ENCODE measurements around the gene PM20D1. TPM values are rescaled to one million over a fixed set of nuclear protein-coding genes. Genes with fewer than 3 reads are reported as not detected.

Gene PM20D1
- total RNA-seq, 1 experiment from 2014 or later, result not detected

DNA sequence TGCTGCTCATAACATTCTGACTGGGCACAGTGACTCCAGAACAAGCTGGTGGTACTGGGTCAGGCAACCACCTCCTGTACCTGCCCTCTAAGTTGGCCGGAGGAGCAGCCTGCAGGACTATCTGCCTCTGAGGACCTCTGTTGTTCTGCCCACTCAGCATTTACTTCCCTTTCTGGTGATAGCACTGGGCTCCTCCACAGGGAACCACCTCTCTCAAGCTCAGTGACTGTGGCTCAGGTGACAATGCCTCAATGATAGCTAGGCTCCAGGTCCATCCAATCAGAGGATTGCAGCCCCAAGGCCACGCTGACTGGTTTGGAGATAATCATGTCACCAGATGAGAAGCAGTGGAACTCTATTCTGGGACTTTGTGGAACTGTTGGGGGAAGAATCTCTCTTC is 52.8 kb downstream of the PM20D1 start:
- Histone ChIP-seq H3K27ac (ENCODE audit: low read length) (no peak overlapping the region), H3K36me3 (ENCODE audit: insufficient read depth, low read length) (no peaks in the 10 kb centered on the region), H3K27me3 (ENCODE audit: low read length) (no peaks in the 10 kb centered on the region), H3K4me3 (ENCODE audit: low read length) (no peak overlapping the region), H2AFZ (ENCODE audit: low read length) (no peak overlapping the region), H3K4me2 (ENCODE audit: low read depth, low read length, poor library complexity, severe bottlenecking) (no peak overlapping the region), H3K9me2 (replicated peaks; ENCODE audit: insufficient read depth, low read length) (no peaks in the 10 kb centered on the region), H3K4me1 (ENCODE audit: low read length) (peaks cover 32% of the 10 kb centered on the region), H3K9ac (ENCODE audit: low read length) (no peak overlapping the region), H4K20me1 (ENCODE audit: insufficient read depth, low read depth, low read length) (0 out of 2 replicates have a peak, but pooled peaks cover 9% of the 10 kb centered on the region), H3K9me3 (ENCODE audit: low read length) (no peaks in the 10 kb centered on the region), H3K79me2 (ENCODE audit: low read length) (no peaks in the 10 kb centered on the region)
- DNase-seq, result no peak

DNA sequence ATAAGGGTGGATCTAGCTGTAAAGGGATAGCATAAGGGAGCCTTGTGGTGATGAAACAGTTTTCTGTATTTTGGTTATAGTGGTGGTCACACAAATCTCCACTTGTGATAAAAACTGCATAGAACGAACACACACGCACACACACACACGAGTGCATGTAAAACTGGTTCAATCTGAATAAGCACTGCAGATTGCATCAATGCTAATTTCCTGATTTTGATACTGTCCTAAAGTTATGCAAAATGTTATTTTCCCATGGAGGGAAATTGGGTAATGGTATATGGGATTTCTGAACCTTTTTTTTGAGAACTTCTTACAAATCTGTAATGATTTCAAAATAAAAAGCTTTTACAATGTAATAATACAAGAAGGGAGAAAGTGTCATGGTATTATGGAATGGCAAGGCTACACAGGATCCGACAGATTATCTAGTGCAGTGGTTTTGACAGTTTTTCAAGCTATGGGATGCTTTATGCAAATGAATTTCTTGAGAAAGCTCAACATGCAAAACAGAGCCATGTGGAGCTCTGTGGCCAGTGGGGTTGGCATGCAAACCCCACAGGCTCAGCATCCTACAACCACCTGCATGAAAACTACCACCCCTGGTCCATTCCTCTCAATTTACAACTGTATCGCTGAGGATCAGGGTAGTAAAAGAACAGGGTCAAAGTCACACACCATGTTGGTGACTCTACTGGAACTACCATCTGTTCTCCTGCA is 55.8 kb downstream of the PM20D1 start:
- no peaks in the 10 kb centered on the region for H3K79me2 ChIP-seq (ENCODE audit: low read length)
- H3K4me1 ChIP-seq (ENCODE audit: low read length), result peaks cover 38% of the 10 kb centered on the region
- peak; percentile 75 for DNase-seq
- no peaks in the 10 kb centered on the region for H3K9me2 ChIP-seq (replicated peaks; ENCODE audit: insufficient read depth, low read length)
- no peaks in the 10 kb centered on the region for H3K27me3 ChIP-seq (ENCODE audit: low read length)
- H3K4me3 ChIP-seq (ENCODE audit: low read length), result peak overlapping the region; percentile 34; the same call in 1 of the 2 replicates
- H2AFZ ChIP-seq (ENCODE audit: low read length), result no peak overlapping the region
- H3K9me3 ChIP-seq (ENCODE audit: low read length), result no peaks in the 10 kb centered on the region
- no peaks in the 10 kb centered on the region for H4K20me1 ChIP-seq (ENCODE audit: insufficient read depth, low read depth, low read length)
- 0 out of 2 replicates have a peak overlapping the region, but pooled peaks have one; percentile 11 for H3K9ac ChIP-seq (ENCODE audit: low read length)
- peak overlapping the region; percentile 56 for H3K4me2 ChIP-seq (ENCODE audit: low read depth, low read length, poor library complexity, severe bottlenecking)
- no peaks in the 10 kb centered on the region for H3K36me3 ChIP-seq (ENCODE audit: insufficient read depth, low read length)
- H3K27ac ChIP-seq (ENCODE audit: low read length), result no peak overlapping the region

DNA sequence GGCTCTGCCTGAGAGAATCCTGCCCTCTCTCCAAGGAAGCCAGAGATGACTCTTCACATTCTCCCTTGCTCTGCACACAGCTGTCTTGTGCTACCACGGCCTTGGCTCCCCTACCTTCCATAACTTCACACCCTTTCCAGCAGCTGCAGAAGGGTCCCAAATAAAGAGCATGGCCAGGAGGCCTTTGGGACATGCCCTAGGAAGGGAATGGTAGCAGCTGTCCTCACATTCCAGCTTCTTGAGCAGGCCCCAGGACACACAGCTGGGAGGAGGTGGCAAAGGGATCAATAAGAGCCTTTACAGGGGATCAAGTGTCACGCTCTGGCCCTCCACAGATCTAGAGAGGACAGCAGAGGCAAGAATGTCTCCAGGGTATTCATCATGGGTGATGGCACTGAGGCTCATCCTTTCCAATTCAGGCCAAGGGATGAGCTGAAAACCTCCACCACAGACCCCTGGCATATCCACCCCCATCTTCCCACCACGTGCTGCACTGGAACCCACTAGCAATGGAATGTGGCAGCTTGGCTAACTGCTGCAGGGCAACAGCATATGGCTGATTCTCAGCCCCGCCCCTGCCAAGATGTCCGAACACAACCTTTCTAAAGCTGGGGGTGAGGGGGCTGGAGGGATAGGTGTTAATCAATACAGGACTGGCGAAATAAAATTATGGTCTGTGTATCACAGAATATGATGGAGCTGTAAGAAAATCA is 56.8 kb downstream of the PM20D1 start:
- Histone ChIP-seq H4K20me1 (ENCODE audit: insufficient read depth, low read depth, low read length) (no peaks in the 10 kb centered on the region), H3K27ac (ENCODE audit: low read length) (peak overlapping the region; percentile 6; the same call in 1 of the 2 replicates), H3K9me2 (replicated peaks; ENCODE audit: insufficient read depth, low read length) (no peaks in the 10 kb centered on the region), H3K9ac (ENCODE audit: low read length) (peak overlapping the region; percentile 5; the same call in 1 of the 2 replicates), H3K27me3 (ENCODE audit: low read length) (no peaks in the 10 kb centered on the region), H3K9me3 (ENCODE audit: low read length) (no peaks in the 10 kb centered on the region), H2AFZ (ENCODE audit: low read length) (no peak overlapping the region), H3K4me2 (ENCODE audit: low read depth, low read length, poor library complexity, severe bottlenecking) (peak overlapping the region; percentile 56), H3K79me2 (ENCODE audit: low read length) (no peaks in the 10 kb centered on the region), H3K4me1 (ENCODE audit: low read length) (peaks cover 38% of the 10 kb centered on the region), H3K36me3 (ENCODE audit: insufficient read depth, low read length) (no peaks in the 10 kb centered on the region), H3K4me3 (ENCODE audit: low read length) (peak overlapping the region; percentile 30; the same call in 1 of the 2 replicates)
- no peak for DNase-seq

DNA sequence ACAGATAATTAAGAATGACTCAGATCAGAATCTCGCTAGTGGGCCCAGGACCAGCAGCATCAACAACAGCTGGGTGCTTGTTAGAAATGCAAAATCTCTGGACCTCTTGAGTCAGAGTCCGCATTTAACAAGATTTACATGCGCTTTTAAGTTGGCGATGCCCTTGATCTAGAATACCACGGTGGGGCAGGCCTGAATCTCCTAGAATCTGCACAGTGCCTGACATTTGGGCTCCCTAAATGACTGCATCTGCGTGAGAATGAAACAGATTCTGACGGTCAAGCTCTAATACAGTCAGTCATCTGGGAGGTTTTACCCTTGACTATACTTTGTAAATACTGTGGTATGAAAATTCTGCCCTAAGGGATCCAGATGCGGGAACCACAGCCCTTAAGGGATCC is 57.5 kb downstream of the PM20D1 start:
- no peak overlapping the region for H2AFZ ChIP-seq (ENCODE audit: low read length)
- no peaks in the 10 kb centered on the region for H3K79me2 ChIP-seq (ENCODE audit: low read length)
- H3K27me3 ChIP-seq (ENCODE audit: low read length), result no peaks in the 10 kb centered on the region
- no peaks in the 10 kb centered on the region for H3K36me3 ChIP-seq (ENCODE audit: insufficient read depth, low read length)
- H3K4me2 ChIP-seq (ENCODE audit: low read depth, low read length, poor library complexity, severe bottlenecking), result peak overlapping the region; percentile 56
- H3K4me3 ChIP-seq (ENCODE audit: low read length), result peak overlapping the region; percentile 30; the same call in 1 of the 2 replicates
- peaks cover 38% of the 10 kb centered on the region for H3K4me1 ChIP-seq (ENCODE audit: low read length)
- H4K20me1 ChIP-seq (ENCODE audit: insufficient read depth, low read depth, low read length), result no peaks in the 10 kb centered on the region
- peak overlapping the region; percentile 6; the same call in 1 of the 2 replicates for H3K27ac ChIP-seq (ENCODE audit: low read length)
- peak overlapping the region; percentile 5; the same call in 1 of the 2 replicates for H3K9ac ChIP-seq (ENCODE audit: low read length)
- H3K9me2 ChIP-seq (replicated peaks; ENCODE audit: insufficient read depth, low read length), result no peaks in the 10 kb centered on the region
- peak; percentile 73 for DNase-seq
- no peaks in the 10 kb centered on the region for H3K9me3 ChIP-seq (ENCODE audit: low read length)

DNA sequence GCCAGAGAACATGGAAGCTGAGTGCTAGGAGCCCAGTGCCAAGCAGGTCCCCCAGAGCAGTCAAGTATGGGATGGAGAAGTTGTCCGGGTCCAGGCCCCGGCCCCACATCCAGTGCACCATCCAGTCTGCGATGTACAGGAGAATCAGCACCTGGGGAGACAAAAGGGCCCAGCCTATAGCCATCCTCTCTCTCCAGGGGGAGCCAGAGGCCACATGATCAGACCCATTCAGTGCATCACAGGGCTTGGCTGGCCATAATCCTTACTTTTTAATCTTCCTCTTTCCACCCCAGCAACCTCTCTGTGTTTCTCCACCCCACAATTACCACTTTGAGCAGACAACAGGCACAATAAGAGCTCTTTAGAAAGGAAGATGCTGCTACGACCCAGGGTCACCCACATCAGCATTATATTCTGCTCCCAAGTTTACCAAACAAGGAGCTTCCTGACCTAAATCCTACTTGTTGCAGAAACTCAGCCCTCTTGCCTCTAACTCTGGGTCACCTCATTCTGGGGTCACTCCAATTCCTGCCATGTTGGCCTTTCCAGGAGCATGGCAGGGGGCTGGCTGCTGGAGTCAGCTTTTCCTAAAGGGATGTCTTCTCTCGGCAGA is 58.3 kb downstream of the PM20D1 start:
- Histone ChIP-seq H3K36me3 (ENCODE audit: insufficient read depth, low read length) (no peaks in the 10 kb centered on the region), H4K20me1 (ENCODE audit: insufficient read depth, low read depth, low read length) (no peaks in the 10 kb centered on the region), H3K9me3 (ENCODE audit: low read length) (no peaks in the 10 kb centered on the region), H3K9ac (ENCODE audit: low read length) (no peak overlapping the region), H3K4me1 (ENCODE audit: low read length) (peaks cover 38% of the 10 kb centered on the region), H3K27me3 (ENCODE audit: low read length) (no peaks in the 10 kb centered on the region), H3K4me3 (ENCODE audit: low read length) (no peak overlapping the region), H3K27ac (ENCODE audit: low read length) (no peak overlapping the region), H3K79me2 (ENCODE audit: low read length) (no peaks in the 10 kb centered on the region), H2AFZ (ENCODE audit: low read length) (no peak overlapping the region), H3K4me2 (ENCODE audit: low read depth, low read length, poor library complexity, severe bottlenecking) (peak overlapping the region; percentile 56), H3K9me2 (replicated peaks; ENCODE audit: insufficient read depth, low read length) (no peaks in the 10 kb centered on the region)
- peak; percentile 87 for DNase-seq

DNA sequence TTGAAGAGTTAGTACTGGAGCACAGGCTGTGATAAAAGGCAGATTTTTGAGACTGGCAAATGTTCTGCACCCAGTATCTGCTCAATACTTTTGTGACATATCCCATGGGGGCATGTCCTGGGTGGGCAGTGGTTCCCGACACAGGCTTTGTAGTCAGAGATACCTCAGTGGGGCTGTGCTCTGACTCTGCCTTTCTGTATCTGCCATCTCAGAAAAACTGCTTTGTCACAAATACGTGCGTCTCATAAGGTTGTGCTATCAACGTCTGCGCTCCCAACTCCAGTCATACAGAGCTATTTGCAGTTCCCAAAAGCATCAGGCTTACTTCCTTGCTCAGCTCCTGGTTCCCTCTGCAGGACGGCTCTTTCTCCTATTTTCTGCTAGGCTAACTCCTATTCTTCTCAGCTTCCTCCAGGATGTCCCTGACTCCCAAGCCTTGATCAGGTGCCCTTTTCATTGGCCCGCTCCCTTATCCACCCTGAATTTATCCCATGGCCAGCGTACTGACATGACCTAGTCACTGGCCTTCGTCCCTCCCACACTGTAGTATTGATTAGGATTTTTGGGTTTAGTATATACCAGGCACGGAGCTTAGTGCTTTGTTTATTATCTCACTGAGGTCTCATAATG is 62.5 kb downstream of the PM20D1 start:
- Histone ChIP-seq H3K9ac (ENCODE audit: low read length) (no peak overlapping the region), H3K4me1 (ENCODE audit: low read length) (peaks cover 8% of the 10 kb centered on the region), H3K4me2 (ENCODE audit: low read depth, low read length, poor library complexity, severe bottlenecking) (no peak overlapping the region), H2AFZ (ENCODE audit: low read length) (no peak overlapping the region), H3K4me3 (ENCODE audit: low read length) (no peak overlapping the region), H3K79me2 (ENCODE audit: low read length) (no peaks in the 10 kb centered on the region), H3K9me2 (replicated peaks; ENCODE audit: insufficient read depth, low read length) (no peaks in the 10 kb centered on the region), H3K27me3 (ENCODE audit: low read length) (no peaks in the 10 kb centered on the region), H3K27ac (ENCODE audit: low read length) (no peak overlapping the region), H3K36me3 (ENCODE audit: insufficient read depth, low read length) (no peaks in the 10 kb centered on the region), H3K9me3 (ENCODE audit: low read length) (no peaks in the 10 kb centered on the region), H4K20me1 (ENCODE audit: insufficient read depth, low read depth, low read length) (no peaks in the 10 kb centered on the region)
- no peak for DNase-seq

DNA sequence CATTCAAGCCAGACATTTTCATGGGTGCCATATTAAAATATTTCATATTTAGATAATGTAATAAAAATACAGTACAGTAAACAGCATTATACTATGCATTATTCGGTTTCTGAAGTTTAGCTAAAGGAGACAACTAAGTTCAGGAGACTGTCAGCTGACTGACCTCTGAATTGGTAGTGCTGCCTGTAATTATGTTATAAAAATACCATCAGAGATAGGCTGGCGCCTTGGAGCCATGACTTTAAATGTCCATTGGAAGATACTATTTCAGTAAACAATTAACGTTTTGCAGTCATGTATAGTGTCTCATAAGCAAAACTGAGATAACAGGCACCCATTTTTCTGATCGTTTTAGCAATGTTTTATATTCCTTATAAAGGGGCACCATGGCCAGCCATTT is 63.3 kb downstream of the PM20D1 start:
- H3K27ac ChIP-seq (ENCODE audit: low read length), result no peak overlapping the region
- no peaks in the 10 kb centered on the region for H3K27me3 ChIP-seq (ENCODE audit: low read length)
- no peak for DNase-seq
- H3K79me2 ChIP-seq (ENCODE audit: low read length), result no peaks in the 10 kb centered on the region
- H4K20me1 ChIP-seq (ENCODE audit: insufficient read depth, low read depth, low read length), result no peaks in the 10 kb centered on the region
- no peak overlapping the region for H3K4me3 ChIP-seq (ENCODE audit: low read length)
- no peak overlapping the region for H2AFZ ChIP-seq (ENCODE audit: low read length)
- H3K36me3 ChIP-seq (ENCODE audit: insufficient read depth, low read length), result no peaks in the 10 kb centered on the region
- no peaks in the 10 kb centered on the region for H3K9me2 ChIP-seq (replicated peaks; ENCODE audit: insufficient read depth, low read length)
- no peak overlapping the region for H3K4me2 ChIP-seq (ENCODE audit: low read depth, low read length, poor library complexity, severe bottlenecking)
- no peak overlapping the region for H3K9ac ChIP-seq (ENCODE audit: low read length)
- no peaks in the 10 kb centered on the region for H3K4me1 ChIP-seq (ENCODE audit: low read length)
- H3K9me3 ChIP-seq (ENCODE audit: low read length), result no peaks in the 10 kb centered on the region

DNA sequence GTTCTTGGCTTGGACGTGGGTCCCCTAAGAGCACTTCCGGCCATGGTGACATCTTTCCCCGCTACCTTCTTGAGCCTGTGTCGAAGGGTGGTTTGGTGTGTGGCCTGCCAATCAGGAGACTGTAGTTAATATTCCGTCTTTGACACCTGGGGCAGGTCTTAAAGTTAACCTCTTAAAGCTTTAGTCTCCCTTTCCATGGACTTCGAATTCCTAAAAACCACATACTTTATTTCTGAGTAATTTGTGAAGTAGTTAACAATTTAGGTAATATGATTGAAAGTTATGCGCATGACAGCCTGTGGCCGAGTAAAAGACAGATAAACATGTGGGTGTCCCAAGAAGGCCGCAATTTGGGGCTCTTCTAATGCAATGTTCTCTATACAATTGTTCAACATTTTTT is 64.5 kb downstream of the PM20D1 start:
- no peaks in the 10 kb centered on the region for H3K27me3 ChIP-seq (ENCODE audit: low read length)
- H3K36me3 ChIP-seq (ENCODE audit: insufficient read depth, low read length), result no peaks in the 10 kb centered on the region
- H3K9me2 ChIP-seq (replicated peaks; ENCODE audit: insufficient read depth, low read length), result no peaks in the 10 kb centered on the region
- no peak overlapping the region for H3K4me2 ChIP-seq (ENCODE audit: low read depth, low read length, poor library complexity, severe bottlenecking)
- no peaks in the 10 kb centered on the region for H3K79me2 ChIP-seq (ENCODE audit: low read length)
- no peaks in the 10 kb centered on the region for H4K20me1 ChIP-seq (ENCODE audit: insufficient read depth, low read depth, low read length)
- no peaks in the 10 kb centered on the region for H3K9me3 ChIP-seq (ENCODE audit: low read length)
- H3K4me1 ChIP-seq (ENCODE audit: low read length), result no peaks in the 10 kb centered on the region
- no peak overlapping the region for H3K4me3 ChIP-seq (ENCODE audit: low read length)
- DNase-seq, result no peak
- no peak overlapping the region for H2AFZ ChIP-seq (ENCODE audit: low read length)
- H3K27ac ChIP-seq (ENCODE audit: low read length), result no peak overlapping the region
- no peak overlapping the region for H3K9ac ChIP-seq (ENCODE audit: low read length)
